T-helper 1 cell treated with Interleukin-12 subunit alpha and Interleukin-12 subunit beta and Interleukin-4 antibody, amounts not matched to agents 30 ng/mL and 1 ng/mL, for 36 hours (primary cell): ENCODE measurements around the gene NOLC1. TPM values are rescaled to one million over a fixed set of nuclear protein-coding genes. Genes with fewer than 3 reads are reported as not detected.

ENCODE experiments used
- intact Hi-C: fragments of 100-400 bp; cut with micrococcal nuclease; formaldehyde crosslinking; loops from one replicate; pipeline ENCODE4 v1.15.1; 2024
- total RNA-seq: library from RNA; stranded (reverse); gene quantifications from 2 replicates; pipeline ENCODE4 v1.2.3, GENCODE V29; 2022

The NOLC1 gene
- total RNA-seq, 1 donor from 2014 or later: 100 TPM

DNA sequence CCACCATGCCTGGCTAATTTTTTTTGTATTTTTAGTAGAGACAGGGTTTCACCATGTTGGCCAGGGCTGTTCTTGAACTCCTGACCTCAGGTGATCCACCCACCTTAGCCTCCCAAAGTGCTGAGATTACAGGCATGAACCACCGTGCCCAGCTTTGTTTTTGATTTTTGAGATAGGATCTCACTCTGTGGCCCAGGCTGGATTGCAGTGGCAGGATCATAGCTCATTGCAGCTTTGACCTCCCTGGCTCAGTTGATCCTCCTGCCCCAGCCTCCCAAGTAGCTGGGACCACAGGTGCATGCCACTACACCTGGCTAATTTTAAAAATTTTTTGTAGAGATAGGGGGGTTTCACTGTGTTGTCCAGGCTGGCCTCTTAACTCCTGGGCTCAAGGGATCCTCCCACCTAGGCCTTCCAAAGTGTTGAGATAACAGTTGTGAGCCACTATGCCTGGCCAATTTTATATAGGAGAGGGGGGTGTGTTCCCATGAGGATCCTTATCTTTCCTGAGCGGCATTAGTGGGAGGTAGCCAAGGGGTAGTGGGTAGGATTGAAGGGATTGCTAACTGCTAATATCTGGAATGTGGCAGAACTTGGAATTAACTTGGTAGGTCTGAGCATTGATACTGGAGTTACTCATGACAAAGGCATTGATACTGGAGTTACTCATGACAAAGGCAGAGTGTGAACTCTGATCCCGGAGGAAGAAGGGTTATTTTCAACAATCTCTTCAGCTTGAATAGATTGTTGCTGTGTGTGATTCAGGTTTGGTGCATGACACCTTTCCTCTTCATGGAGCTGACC lies 1.0 kb upstream of the NOLC1 start:
- intact Hi-C loops: loop anchor here (10.0 kb wide), 2 partner anchors 796 to 1044 kb away; partner anchors contain the start of genes BTRC and NT5C2

DNA sequence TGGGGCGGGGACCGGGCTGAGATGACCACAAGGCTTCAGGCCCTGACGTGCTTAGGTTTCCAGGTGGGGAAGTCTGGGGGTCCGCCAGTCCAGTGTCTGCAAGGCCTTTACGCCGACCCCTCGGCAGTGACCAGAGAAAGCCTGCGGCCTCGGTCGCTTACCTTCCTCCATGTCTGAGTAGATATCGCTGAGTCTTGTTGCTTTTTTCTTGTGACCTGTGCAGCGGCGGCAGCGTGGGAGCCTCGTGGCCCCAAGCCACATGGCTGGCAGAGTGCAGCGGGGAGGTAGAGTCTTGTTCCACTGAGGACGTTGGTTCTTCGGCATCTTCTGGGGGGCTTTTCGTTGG lies 329 bp downstream of the NOLC1 start:
- intact Hi-C loops: loop anchor here (1.0 to 10.0 kb wide), 21 partner anchors 17 to 1042 kb away; partner anchors contain the start of genes ACTR1A, ARL3, ARMH3 and BTRC

DNA sequence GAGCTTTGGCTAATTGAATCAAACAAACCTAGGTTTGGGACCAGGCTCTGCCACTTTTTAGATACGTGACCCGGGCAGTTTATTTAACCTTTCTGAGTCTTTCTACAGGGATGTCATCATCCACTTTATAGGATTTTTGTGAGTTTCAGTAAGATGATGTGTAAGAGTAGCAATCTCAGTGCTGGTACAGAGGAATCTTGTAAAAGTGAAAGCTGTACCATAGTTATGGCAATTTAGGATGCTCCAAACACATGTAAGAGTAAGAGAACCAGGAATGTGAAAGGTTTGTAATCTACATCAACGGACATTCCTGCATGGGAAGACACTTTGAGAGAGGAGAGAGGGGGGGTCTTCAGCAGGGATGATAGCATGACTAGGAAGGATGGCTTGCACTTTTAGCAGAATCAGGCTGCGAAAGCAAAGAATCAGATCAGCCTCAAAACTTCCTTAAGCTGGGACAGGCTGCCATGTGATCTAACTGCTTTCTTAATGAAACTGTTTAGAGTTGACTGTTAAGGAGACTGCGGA lies 968 bp downstream of the NOLC1 start:
- intact Hi-C loops: loop anchor here (10.0 kb wide), 2 partner anchors 798 to 1042 kb away; partner anchors contain the start of genes BTRC and NT5C2

DNA sequence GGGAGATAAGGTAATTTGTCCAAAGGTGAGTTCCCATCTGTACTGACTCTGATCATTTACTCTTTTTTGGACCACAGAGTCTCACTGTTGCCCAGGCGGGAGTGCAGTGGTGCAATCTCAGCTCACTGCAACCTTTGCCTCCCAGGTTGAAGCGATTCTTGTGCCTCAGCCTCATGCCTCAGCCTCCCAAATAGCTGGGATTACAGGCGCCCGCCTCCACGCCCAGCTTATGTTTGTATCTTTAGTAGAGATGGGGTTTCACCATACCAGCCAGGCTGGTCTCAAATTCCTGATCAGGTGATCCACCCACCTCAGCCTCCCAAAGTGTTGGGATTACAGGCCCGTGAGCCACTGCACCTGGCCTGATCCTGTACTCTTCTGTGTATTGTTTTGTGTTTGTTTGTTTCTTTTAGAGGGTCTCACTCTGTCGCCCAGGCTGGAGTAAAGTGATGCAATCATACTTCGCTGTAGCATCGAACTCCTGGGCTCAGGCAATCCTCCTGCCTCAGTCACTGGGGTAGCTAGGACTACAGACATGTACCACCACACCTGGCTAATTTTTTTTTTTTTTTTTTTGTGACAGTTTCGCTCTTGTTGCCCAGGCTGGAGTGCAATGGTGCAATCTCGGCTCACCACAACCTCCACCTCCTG lies 2.4 kb downstream of the NOLC1 start:
- intact Hi-C loops: loop anchor here (10.0 kb wide), 2 partner anchors 800 to 1040 kb away; partner anchors contain the start of genes BTRC and NT5C2

DNA sequence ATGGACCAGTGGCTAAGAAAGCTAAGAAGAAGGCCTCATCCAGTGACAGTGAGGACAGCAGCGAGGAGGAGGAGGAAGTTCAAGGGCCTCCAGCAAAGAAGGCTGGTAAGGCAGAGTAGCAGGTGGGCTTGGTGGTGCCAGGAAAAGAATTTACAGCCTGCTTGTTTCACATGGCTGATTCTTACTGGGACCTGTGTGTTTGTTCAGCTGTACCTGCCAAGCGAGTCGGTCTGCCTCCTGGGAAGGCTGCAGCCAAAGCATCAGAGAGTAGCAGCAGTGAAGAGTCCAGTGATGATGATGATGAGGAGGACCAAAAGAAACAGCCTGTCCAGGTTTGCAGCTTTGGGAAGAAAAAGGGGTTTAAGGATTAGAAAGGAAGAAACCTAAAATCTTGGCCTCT lies 5.0 kb downstream of the NOLC1 start:
- intact Hi-C loops: loop anchor here (10.0 kb wide), 2 partner anchors 802 to 1038 kb away; partner anchors contain the start of genes BTRC and NT5C2

GRCh38 chr10:102159051-102159597 lies 6.9 kb downstream of the NOLC1 start:
- intact Hi-C loops: loop anchor here (10.0 kb wide), 2 partner anchors 804 to 1036 kb away; partner anchors contain the start of genes BTRC and NT5C2

GRCh38 chr10:102159831-102160230 lies 7.6 kb downstream of the NOLC1 start:
- intact Hi-C loops: loop anchor here (10.0 kb wide), 2 partner anchors 805 to 1035 kb away; partner anchors contain the start of genes BTRC and NT5C2

- intact Hi-C loops: no loop called here
Observed at GRCh38 chr10:102163342-102163989, 11.3 kb downstream of the NOLC1 start.

DNA sequence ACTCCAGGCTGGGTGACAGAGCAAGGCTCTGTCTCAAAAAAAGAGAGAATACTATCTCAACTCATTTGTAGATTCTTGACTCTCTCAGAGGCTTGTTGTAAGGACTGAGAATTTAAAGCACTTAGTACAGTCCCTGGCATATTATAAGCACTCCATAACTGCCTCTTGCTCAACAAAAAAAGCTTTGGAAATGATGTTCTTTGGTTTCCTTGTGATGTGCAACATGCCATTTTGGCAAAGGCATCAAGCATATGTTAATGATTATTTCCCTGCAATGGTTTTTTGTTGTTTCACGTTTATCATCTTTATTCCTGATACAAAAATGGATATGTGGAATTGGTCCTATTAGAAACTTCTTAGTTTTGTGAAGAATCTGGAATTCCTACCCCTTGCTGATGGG lies 15.7 kb downstream of the NOLC1 start:
- intact Hi-C loops: loop anchor here (2.0 to 5.0 kb wide), 3 partner anchors 63 to 334 kb away; partner anchors contain the start of genes ACTR1A, FBXL15 and SUFU

- intact Hi-C loops: no loop called here
Observed at GRCh38 chr10:102170602-102171001, 18.4 kb downstream of the NOLC1 start.

GRCh38 chr10:102172288-102172687 lies 20.1 kb downstream of the NOLC1 start:
- intact Hi-C loops: no loop called here

DNA sequence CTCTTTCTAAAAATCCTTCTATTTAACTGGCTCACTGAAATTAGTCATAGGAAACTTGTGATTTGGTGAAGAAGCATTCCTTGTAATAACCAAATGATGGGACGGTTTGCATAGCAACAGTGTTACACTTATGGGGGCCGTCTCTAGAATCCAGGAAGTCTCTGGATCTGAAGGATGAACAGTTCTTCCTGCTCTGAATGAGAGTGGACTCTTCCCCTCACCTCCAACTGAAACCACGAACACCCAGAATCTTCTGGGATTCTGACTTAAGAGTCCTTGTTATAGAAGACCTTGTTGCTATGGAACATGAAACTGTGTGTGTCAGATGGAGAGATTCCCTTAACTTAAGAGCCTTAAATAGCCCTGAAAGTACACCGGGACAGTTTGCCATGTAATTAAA lies 23.2 kb downstream of the NOLC1 start:
- intact Hi-C loops: no loop called here

- intact Hi-C loops: no loop called here
Observed at GRCh38 chr10:102184606-102185005, 32.4 kb downstream of the NOLC1 start.

GRCh38 chr10:102185272-102185671 lies 33.1 kb downstream of the NOLC1 start:
- intact Hi-C loops: no loop called here

DNA sequence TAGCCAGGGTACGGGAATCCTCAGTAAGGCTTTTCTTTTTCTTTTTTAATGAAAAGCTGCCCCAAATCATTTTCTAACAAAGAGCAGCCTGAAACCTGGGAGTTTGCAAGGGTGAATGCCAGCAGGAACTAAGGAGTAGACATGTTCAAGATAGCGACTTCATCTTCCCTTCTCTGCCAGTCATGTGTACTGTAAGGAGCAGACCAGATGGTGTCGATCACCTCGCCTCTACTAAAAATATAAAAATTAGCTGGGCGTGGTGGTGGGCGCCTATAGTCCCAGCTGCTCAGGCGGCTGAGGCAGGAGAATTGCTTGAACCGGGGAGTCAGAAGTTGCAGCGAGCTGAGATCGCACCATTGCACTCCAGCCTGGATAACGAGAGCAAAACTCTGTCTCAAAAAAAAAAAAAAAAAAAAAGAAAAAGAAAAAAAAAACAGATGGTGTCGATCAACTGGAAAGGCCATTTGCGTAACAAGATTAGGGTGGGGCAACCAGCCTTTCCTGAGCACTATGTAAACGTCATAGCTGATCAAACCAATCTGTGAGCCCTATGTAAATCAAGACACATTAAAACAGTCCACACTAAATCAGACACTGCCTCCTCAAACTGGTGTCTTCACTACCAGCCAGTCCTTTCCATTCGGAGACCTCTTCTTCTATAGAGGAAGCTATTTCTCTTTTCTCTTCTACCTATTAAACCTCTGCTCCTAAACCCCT lies 33.8 kb downstream of the NOLC1 start:
- intact Hi-C loops: no loop called here

DNA sequence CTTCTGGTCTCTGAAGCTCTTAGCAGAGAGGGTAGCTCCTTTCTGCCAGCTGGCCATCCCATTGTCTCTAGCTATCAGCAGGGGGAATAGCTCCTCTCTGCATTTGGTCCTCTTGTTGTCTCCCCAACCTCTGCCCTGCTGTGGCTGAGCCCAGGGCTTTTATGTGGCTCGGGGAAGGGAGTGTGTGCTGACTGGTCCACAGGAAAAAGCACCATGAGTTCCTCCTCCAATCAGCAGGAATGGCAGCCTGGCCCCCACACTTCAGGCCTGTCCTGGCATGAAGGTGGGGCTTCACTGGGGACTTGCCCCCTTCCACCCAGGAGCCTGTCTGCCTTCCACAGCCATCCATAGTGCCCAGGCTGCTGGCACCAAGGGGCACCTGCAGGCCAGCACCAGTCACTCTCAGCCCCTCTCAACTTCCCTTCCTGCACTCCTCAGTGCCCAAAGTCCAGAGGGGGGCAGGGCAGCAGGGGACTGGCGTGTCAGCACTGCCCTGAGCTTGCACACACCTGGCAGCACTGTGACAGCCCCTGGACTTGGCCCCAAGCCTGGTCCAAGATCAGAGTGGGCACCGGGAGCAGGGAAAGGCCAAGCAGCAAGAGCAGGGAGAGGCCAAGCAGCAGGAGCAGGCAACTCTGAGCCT lies 36.2 kb downstream of the NOLC1 start:
- intact Hi-C loops: no loop called here

DNA sequence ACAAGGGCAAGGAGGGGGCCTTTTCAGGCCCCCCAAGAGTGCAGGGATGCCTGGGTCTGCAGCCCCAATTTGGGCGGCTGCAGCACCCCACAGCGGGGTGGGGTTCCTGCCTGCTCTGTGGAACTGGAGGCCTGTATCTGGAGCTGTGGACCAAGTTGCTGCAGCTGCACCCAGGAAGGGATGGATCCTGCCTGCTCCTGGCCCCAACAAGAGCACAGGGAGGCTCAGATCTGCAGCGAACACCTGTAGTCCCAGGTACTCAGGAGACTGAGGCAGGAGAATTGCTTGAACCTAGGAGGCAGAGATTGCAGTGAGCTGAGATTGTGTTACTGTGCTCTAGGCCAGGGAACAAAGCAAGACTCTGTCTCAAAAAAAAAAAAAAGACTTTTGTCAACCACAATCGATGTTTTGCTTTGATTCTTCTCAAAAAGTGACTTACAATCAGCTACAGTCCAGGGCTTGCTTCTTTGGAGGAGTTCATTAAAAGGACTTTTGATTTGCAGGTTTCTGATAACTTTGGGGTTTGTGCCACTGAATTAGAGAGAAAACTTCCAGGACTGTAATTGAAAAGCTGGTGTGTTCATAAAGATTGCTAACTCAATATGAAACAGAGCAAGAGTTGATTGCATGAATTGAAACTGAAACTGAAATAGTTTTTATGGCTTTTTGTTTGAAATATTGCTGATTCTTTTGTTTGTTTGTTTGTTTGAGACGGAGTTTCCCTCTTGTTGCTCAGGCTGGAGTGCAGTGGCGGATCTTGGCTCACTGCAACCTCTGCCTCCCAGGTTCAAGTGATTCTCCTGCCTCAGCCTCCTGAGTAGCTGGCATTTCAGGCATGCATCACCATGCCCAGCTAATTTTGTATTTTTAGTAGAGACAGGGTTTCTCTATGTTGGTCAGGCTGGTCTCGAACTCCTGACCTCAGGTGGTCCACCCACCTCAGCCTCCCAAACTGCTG lies 37.0 kb downstream of the NOLC1 start:
- intact Hi-C loops: loop anchor here (1.0 kb wide), 7 partner anchors 20 to 313 kb away; partner anchors contain the start of genes ACTR1A, GBF1 and NOLC1

- intact Hi-C loops: no loop called here
Observed at GRCh38 chr10:102191956-102192355, 39.8 kb downstream of the NOLC1 start.
